Neural progenitor cell (in vitro differentiated cells): ENCODE data around the gene SH3BGR.

ENCODE experiments used
- CTCF ChIP-seq: fragments of 200-600 bp; sonication (generic); IDR thresholded peaks from 2 replicates; pipeline ENCODE4 v1.5.1; 2017; ENCODE audit warnings: antibody characterized with exemption, mild to moderate bottlenecking
- EZH2 ChIP-seq: fragments of 200-600 bp; sonication (generic); IDR thresholded peaks from 2 replicates; pipeline ENCODE4 v1.6.1; 2017; ENCODE audit warnings: antibody characterized with exemption, mild to moderate bottlenecking, moderate library complexity
- EZH2phosphoT487 ChIP-seq: fragments of 200-600 bp; sonication (generic); IDR thresholded peaks from 2 replicates; pipeline ENCODE4 v1.6.1; 2017; ENCODE audit warnings: antibody characterized with exemption

- TF ChIP-seq CTCF (no peak), EZH2 (no peak), EZH2phosphoT487 (no peak)
These were observed 47.4 kb downstream of the SH3BGR start for GRCh38 chr21:39499156-39499555.
